Fibroblast of skin of right biceps (primary cell): ENCODE results near the gene CMTM7.
"Not testable (repeated sequence)": the region's sequence is repeated elsewhere in the genome, so short reads cannot be mapped to it uniquely, and the experiment has no call there.

Experiments
- DNase-seq: peaks from one replicate; pipeline ENCODE4 v3.0.0-alpha.2; 2013

CMTM7 gene

DNA sequence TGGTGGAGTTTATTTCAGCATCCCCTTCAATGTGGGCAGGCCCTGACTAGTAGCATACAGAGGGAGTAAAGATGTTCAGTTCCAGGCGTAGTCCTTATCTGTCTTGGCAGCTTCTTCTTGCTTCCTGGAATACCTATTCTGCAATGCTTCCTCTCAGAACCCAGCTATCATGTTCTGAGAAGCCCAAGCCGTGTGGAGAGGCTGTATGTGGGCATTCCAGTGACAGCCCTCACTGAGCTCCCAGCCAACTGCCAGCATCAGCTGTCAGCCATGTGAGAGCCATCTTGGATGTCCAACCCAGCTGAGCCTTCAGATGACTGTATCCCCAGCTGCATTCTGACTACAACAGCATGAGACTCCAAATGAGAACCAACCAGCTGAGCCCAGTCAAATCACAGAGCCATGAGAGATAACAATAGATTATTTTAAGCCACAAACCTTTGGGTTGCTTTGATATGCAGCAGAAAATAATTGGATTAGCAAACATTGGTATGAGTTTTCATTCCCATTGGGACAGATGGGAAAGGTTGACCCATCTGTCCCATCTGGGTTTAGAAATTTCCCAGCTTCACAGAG lies 8.4 kb upstream of the CMTM7 start:
- DNase-seq = no peak

DNA sequence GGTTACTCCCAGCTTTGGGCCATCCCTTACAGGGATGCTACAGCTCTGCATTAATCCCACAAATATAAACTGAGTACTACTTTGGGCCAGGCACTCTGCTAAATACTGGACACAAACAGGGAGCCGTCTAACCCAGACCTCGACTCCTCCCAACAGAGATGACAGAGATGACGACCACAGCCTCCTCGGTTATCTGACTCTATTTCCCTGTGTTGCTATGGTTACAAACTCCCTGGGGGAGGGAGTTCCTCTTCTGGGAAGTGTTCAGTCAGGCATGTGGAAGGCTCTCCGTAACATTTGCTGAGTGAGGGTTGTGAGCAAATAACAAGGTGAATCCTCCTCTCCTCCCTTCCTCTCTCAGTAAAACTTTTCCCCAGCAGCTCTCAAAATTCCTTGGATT lies 6.7 kb upstream of the CMTM7 start:
- peak; percentile 53 for DNase-seq

DNA sequence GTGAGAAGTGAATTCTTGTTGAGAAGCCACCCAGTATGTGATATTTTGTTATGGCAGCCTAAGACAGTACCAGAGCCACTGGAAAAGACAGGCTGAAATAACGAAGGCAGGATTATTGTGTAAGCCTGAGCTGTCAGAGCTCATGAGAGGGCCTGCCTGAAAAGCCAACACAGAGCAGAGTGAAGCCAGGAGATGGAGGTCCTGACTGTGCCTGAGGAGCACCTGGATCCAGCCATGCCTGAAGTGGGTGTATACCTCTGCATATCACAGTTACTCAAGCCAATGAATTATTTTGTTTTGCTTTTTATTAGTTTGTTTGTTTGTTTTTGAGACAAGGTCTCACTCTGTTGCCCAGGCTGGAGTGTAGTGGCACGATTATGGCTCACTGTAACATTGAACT lies 4.1 kb upstream of the CMTM7 start:
- no peak for DNase-seq

DNA sequence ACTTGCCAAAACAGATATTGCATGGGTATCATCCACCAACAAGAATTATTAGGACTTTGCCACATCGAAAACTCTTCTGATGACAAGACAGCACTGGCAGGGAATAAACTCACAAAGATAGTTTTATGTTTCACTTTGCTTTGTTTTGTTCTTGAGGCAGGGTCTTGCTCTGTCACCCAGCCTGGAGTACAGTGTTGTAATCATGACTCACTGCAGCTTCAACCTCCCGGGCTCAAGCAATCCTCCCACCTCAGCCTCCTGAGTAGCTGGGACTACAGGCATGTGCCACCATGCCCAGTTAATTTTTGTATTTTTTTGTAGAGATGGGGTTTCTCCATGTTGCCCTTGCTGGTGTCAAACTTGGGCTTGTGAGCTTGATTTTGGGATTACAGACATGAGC lies 2.1 kb upstream of the CMTM7 start:
- not testable (repeated sequence) for DNase-seq

DNA sequence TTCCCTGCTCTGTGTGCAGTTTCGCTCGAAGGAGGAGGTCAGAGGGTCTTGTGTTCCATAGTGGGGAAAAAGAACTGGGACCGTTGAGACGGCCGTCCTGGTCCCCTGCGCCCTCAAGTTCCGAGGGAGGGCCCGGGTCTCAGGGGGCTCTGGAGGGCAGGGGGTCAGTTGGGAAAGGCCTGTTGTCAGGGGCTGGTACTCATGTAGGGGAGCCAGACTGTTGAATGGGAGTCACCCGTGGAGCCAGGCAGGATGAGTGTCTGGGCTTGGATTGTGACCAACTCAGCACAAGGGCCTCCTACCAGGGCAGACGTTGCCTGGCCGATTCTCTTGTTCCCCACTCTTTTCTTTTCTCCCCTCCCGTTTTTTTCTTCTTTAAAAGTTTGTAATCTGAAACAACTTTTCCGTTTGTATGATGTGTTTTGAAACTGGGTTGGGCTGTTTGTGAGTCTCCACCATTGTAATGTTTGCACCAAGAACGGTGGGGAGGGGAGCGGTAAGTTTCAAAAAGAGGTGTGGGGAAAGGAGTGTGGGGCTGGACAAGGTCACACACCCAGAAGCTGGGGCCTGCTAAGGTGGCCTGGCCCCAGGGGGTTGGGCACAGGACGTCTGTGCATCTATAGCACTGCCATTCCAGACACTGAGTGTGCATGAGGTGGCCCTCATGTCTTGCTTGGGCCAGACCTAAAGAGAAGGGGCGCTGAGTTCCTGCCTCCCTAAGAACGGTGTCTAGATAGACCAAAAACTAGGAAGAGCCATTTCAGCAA lies 1.1 kb downstream of the CMTM7 start:
- DNase-seq = peak; percentile 65

DNA sequence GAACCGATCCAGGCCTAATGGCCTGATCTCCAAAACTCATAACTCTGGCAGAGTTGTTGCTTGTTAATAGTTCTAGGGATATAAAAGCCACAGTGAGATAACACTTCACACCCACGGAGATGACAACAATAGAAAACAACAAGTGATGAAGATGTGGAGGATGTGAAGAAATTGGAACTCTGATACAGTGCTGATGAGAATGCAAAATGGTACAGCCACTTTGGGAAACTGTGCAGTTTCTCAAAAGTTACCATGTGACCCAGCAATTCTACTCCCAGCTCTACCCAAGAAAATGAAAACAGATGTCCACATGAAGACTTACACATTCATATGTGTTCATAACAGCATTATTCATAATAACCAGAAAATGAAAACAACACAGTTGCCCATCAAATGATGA lies 3.8 kb downstream of the CMTM7 start:
- DNase-seq = no peak

DNA sequence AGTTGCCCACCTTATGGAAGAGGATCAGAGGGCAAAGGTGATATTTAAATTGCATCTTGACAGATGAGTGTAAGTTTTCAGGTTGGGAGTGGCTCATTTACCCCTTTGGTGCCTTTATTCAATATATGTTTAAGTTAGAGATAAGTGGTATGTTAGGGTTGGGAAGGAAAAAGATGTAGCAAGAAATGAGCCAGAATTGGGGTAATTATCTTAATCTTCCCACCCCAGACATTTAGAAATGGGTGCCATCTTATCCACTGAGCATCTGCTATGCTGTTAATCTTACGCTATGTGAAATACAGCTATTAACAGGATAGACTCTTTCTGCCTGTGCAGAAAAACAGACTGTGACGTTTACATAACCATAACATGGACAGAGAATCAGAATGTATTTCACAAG lies 6.3 kb downstream of the CMTM7 start:
- no peak for DNase-seq

DNA sequence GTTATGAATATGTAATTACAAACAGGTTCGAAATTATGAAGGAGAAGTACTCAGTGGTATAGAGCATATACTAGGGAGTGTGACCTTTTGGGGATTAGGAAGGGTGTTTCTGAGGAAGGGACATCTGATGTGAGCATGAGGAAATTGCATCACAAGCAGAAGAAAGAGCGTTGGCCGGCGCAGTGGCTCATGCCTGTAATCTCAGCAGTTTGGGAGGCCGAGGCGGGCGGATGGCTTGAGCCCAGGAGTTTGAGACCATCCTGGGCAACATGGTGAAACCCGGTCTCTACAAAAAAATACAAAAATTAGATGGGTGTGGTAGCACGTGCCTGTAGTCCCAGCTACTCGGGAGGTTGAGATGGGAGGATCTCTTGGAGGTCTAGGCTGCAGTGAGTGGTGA lies 6.9 kb downstream of the CMTM7 start:
- DNase-seq = no peak

DNA sequence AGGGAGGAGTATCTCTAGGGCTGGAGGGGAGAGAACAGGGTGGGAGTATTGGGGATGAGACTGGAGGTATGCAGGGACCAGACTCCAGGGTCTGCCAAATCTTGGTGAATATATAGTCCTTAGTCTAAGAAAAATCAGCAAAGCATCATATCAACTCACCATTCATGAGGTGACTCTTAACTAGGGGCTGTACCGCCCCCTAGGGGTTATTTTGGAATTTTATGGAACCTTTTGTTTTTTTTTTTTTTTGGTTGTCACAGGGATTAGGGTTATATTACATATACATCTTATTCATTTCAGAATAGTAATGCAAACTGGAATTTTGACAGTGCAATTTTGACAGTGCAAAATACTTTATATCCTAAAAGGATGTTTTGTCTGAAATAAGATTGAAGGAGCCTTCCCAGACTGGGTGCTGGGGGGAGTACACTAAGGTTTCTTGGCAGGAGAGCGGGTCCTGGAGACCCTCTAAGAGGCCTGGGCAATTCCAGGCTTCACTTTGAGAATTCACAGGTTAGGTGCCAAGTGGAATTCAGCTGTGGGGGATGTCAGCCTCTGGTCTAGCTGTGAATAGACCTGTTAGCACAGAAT lies 7.5 kb downstream of the CMTM7 start:
- DNase-seq = peak; percentile 56

DNA sequence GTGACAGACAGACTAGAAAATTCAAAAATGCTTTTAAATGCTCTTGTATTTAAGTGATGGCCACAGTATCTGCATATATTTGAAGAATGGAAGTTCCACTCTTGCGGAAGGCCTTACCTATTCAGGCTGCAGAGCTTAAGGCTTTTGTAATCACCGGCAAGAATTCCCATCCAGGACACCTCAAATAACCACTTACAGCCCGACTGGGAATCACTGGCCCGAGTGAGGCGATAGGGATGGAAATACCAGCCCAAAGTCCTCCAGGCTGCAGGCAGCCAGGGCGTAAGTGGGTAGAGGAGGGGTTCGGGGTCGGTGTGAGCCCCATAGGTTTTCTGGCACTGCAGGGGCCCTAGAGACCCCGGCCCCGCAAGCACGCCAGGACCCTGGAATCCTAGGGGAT lies 9.5 kb downstream of the CMTM7 start:
- no peak for DNase-seq

DNA sequence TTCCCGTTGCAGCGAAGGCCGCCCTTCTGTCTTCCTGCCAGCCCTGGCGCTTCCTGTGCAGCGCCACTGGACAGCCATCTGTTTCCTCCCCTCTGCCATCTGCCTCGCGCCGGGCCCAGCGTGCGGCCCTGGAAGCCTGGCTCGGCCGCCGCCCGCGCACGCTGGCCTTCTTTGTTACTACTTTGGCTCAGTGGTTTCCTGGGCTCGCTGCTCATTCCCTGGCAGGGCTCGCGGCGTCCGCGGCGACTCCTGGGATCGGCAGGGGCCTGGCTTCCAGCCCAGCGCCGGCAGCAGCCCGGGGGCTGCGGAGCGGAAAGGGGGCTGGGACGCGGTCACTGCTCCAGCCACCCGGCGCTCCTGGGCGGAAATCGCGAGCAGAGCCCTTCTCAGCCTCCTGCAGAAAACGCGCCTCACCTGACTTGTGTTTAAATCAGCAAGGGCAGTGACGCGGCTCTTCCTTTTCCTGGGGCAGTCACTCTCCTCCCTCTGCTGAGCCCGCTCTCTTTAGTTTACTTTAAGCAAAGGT lies 10.0 kb downstream of the CMTM7 start:
- peak; percentile 72 for DNase-seq

DNA sequence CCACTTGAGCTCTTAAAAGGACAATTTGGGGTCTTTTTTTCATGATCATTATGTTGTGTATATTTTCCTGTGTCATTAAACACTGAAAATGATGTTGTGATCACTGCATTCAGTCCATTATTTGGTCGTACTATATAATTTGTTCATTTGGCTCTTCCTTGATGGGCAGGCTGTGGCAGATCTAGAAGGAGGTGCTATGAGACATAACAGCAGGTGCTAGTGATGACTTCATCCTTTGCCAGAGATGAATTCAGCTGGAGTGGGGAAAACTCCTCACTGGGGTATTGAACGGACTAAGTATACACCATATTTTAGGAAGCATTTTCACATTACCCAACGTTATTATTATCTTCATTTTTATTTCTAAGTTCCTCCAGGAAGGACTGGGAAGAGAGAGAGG lies 12.0 kb downstream of the CMTM7 start:
- no peak for DNase-seq

DNA sequence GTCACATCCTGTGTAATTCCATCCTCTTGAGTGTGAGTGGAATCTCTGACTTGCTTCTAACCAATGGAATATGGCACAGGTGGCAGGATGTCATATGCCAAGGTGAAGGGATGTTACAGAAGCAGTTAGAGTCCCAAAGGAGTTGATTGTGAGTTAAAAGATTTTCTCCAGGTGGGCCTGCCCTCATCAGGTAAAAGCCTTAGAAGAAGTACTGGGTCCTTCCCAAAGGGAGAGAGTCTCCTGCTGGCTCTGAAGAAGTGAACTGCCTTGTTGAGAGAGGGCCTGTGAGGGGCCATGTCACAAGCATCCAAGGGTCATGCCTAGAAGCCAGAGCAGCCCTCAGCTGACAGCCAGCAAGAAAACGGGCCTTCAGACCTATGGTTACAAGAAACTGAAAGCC lies 13.1 kb downstream of the CMTM7 start:
- DNase-seq = no peak

DNA sequence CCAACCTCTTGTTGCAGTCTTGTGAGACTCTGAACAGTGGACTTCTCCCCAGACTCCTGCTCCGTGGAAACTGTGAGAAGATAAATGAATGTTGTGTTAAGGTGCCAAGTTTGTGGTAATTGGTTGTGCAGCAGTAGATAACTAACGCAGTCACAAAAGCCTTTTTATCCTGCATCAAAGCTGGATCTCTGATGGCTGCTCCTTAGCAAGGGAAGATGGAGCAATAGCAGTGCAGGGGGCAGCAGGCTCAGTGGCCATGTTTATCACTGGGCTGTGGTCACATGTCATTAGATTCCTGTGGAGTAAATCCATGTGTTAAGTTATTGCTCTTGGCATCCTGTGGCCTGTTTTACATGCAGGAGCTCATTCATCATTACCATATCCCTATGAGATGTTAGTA lies 13.5 kb downstream of the CMTM7 start:
- DNase-seq = peak; percentile 21

DNA sequence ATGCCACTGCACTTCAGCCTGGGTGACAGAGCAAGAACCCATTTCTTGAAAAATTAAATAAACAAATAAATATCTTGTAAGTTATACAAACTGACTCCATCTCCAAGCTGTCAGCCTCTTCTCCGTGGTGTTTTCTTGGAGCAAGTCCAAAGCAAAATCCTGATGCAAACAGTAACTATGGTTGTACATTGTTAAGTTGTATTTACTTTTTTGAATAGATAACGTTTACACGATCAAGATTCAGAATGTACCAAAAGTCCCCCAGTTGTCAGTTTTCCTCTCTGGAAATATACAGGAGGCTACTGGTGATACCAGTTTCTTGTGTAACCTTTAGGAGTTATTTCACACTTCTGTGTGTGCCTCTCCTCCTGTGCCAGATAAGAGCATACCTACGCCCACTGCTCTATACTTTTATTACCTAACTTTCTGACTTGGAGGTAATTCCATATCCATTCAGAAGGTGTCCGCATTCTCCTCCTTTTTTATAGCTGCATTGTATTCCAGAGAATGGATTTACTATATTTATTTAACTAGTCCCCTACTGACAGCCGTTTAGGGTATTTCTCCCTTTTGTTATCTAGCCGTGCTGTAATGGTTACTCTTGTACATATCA lies 14.2 kb downstream of the CMTM7 start:
- DNase-seq = no peak

DNA sequence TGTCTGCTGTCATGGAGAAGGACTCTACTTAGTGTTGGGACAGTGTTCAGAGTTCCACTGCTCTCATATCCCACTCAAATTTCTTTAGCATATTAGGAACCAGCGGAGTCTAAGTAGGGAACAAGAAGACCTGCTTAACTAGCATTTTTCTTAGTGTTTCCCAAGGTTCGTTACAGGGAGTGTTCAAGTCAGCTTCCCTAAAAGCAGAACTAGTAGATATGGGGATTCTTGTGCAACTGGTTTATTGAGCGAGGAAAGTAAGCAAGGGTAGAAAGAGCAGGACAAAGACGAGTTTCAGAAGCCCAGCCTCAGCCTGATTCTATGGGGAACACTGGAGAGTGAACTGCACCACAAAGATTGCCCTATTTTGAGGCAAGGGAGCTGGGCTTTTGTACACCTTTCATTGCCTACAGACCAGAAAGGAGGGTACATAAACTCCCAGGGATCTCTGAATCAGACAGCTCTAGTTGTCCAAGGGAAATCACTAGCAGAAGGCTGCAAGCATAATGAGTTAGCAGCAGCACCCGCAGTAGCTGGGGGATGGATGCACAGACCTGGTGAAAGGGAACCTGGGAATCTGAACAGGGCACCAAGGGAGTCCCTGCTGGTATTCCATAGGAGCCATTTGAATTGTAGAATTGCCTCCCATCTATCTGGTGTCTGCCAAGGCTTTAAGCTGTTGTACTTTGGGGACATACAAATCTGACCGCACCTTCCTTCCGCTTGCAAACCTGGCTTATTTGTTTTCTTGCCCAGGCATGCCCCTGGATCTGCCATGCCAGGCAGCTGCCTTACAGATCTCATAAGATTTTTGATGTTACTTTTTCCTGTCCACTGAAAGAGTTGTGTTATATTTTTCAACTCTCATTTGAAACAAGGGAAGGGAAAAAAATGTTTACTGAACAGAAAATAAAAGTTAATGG lies 15.1 kb downstream of the CMTM7 start:
- DNase-seq = no peak

DNA sequence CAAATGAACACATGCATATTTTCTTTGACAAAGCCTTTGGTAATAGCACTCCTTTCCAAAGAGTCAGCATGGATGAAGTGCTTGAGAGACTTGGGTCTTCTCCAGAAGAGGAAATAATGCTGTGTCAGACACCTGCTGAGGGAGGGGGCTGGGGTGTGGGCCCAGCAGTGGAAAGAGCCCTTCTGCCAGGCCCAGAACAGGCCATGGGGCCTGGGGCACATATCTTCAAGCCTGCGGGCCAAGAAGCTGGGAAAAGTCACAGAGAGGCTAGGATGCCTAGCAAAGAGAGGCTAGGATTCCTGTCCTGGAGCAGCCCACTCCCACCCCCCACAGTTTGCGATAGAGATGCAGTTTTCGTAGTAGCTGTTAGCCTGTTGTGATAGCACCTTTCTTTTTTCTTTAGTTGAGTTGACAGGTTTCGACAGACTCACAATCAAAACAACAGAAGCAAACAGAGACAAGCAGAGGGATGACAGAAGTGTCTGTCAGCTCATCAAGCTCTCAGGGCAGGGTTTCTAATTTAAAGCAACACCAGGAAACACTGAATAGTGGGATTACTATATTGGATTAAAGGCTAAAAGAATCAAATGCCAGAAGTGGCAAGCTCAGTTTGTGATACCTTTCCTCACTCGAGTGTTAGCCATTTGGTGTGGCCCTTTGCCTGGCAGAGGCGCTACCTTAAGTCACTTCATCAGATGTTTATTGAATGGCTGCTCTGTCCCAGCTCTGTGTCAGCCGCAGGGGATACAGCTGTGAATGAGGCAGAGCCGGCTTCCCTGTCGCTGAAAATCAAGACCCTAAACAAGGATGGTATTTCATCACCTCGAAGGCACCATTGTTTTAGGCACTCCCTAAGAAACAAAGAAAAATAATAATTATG lies 19.0 kb downstream of the CMTM7 start:
- no peak for DNase-seq

DNA sequence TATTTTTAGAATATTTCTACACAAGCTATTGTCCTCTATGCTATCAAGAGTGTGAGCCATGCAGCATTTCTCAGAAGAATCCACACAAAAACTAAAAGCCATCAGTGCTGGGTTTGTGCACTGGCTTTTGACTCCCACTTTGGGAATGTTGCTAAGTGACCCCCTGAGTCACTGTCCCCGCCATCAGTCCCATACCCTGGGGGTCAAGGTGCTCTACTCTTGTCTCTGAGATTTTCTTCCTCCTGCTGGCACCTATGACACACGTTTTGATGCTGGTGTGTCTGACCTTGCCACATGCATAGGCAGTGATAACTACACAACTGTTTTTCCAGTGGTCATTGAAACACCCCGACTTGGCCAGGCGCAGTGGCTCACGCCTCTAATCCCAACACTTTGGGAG lies 19.8 kb downstream of the CMTM7 start:
- no peak for DNase-seq

DNA sequence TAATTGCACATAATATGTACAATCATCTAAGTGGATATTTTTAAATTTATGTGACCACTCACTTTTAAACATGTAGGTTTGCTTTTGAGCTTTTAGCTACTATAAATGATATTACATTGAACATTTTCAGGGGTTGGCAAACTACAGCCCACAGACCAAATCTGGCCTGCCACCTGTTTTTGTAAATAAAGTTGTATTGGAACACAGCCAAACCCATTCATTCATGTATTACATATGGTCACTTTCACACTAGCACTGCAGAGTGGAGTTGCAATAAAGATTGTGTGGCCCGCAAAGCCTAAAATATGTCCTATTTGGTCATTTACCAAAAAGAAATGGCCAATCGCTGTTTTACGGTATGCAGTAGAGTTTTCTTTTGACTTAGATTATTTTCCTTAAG lies 21.2 kb downstream of the CMTM7 start:
- DNase-seq = no peak

DNA sequence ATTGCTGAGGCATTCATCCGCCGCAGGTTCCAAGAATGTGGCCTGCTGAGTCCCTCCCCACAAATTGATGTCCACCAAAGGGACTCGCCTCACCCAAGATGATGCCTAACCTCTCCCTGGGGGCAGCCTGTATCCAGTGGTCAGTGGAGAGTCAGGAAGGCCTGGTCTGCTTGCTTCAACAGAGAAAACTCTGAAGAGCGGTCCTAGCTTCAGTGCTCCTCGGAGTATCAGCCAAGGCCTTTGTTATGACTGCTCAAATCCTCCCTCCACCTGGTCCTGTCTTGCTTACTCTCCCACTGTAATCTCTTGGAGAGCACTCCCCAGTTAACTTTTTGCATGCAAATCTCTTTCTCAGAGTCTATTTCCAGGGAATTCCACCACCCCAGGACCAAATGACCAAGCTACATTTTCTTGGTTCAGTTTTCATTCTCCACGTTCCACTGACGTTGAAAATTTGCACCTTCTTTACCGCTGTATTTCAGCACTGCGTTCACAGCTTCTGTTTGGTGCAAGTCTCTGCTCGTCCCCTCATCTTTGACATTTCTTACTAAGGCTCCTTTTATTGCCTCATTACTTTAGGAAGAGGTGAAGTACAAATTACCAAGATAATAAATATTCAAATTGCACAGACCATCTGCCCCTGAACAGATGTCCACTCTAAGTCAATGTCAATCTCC lies 22.3 kb downstream of the CMTM7 start:
- no peak for DNase-seq
